ENCODE measurements around the gene CIZ1.

DNA sequence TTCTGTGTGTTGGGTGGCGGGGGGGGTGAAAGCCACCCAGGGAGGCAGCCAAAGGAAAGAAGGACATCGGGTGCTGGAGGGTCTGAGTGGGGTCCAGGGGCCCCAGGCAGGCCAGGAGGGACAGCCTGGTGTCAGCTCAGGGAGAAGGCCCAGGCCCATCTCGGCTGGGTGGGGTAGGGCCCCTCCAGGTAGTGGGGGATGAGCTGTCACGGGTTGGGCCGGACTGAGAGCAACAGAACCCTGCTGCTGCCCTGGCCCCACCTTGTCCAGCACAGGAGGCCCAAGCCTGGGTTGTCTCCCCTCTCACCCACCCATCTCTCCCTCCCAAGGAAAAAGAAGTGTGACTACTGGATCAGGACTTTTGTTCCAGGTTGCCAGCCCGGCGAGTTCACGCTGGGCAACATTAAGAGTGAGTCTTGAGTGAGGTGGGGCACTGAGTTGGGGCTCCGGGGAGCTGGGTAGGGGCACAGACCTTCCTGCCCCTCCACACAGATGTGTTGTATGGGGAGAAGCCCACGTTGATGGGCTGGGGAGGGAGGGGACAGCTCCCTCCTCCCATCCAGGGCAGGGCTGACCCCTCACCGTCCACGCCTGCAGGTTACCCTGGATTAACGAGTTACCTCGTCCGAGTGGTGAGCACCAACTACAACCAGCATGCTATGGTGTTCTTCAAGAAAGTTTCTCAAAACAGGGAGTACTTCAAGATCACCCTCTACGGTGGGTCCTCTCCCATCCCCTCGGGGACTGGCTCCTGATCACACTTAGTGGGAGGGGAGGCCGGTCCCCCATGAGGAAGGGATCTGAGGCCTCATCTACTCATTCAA, 39.9 kb downstream of the CIZ1 start:
- TF ChIP-seq, protein P1, sequence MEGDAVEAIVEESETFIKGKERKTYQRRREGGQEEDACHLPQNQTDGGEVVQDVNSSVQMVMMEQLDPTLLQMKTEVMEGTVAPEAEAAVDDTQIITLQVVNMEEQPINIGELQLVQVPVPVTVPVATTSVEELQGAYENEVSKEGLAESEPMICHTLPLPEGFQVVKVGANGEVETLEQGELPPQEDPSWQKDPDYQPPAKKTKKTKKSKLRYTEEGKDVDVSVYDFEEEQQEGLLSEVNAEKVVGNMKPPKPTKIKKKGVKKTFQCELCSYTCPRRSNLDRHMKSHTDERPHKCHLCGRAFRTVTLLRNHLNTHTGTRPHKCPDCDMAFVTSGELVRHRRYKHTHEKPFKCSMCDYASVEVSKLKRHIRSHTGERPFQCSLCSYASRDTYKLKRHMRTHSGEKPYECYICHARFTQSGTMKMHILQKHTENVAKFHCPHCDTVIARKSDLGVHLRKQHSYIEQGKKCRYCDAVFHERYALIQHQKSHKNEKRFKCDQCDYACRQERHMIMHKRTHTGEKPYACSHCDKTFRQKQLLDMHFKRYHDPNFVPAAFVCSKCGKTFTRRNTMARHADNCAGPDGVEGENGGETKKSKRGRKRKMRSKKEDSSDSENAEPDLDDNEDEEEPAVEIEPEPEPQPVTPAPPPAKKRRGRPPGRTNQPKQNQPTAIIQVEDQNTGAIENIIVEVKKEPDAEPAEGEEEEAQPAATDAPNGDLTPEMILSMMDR (IDR thresholded peaks at IDR 0.05): no peak
- TF ChIP-seq POLR2A (IDR thresholded peaks at IDR 0.05): no peak
- no peak for TF ChIP-seq POLR2AphosphoS5 (IDR thresholded peaks at IDR 0.05; ENCODE audit: insufficient read depth in 1 of 2, low read depth in 1 of 2)

All from vagina (tissue), 2 donors.